Vagina (tissue), 2 donors: ENCODE data around the gene CHD9.

Experiments
- POLR2A ChIP-seq, 2 donors: fragments of 450-650 bp; IDR thresholded peaks; one replicate each; pipeline ENCODE4 v1.6.1; 2017; ENCODE audit warnings: antibody characterized with exemption in 2 of 2, mild to moderate bottlenecking in 2 of 2, moderate library complexity in 2 of 2
- POLR2AphosphoS5 ChIP-seq, 2 donors: sonication (generic); formaldehyde crosslinking; IDR thresholded peaks; one replicate each; pipeline ENCODE4 v1.9.0; 2017; ENCODE audit warnings: antibody characterized with exemption in 2 of 2, mild to moderate bottlenecking in 2 of 2, low read depth in 1 of 2; ENCODE audit not compliant: insufficient read depth in 1 of 2
- TF ChIP-seq, protein P1 (sequence below), 3 experiments: fragments of 450-650 bp in 2 of 3; fragments of 200-600 bp in 1 of 3; sonication (generic) in 1 of 3; IDR thresholded peaks; one replicate each; pipeline ENCODE4 v1.5.1; 2017 to 2019; ENCODE audit warnings: antibody characterized with exemption in 3 of 3, mild to moderate bottlenecking in 2 of 3, moderate library complexity in 2 of 3

DNA sequence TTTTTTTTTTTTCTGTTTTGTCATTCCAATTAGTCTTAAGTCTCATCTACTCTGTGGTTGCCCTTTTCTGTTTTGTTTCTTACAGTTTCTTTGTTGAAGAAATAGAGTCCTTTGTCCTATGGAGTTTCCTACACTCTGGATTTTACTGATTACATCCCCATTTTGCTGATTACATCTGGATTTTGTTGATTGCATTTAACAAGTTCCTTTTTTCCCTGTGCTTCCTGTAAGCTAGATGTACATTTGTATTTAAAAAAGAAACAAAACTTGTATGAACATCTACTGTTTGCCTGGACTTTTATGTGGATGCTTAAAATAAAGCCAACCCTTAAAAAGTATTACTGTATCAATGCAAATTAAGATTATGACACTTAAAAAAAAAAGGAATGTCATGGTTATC lies 147.6 kb downstream of the CHD9 start:
- TF ChIP-seq, protein P1, sequence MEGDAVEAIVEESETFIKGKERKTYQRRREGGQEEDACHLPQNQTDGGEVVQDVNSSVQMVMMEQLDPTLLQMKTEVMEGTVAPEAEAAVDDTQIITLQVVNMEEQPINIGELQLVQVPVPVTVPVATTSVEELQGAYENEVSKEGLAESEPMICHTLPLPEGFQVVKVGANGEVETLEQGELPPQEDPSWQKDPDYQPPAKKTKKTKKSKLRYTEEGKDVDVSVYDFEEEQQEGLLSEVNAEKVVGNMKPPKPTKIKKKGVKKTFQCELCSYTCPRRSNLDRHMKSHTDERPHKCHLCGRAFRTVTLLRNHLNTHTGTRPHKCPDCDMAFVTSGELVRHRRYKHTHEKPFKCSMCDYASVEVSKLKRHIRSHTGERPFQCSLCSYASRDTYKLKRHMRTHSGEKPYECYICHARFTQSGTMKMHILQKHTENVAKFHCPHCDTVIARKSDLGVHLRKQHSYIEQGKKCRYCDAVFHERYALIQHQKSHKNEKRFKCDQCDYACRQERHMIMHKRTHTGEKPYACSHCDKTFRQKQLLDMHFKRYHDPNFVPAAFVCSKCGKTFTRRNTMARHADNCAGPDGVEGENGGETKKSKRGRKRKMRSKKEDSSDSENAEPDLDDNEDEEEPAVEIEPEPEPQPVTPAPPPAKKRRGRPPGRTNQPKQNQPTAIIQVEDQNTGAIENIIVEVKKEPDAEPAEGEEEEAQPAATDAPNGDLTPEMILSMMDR (IDR thresholded peaks at IDR 0.05), result no peak
- TF ChIP-seq POLR2A (IDR thresholded peaks at IDR 0.05), result no peak
- TF ChIP-seq POLR2AphosphoS5 (IDR thresholded peaks at IDR 0.05; ENCODE audit: insufficient read depth in 1 of 2, low read depth in 1 of 2), result no peak
